HG03575 (cell line): ENCODE measurements around the gene ANKRD12.
"Not testable (repeated sequence)": the region's sequence is repeated elsewhere in the genome, so short reads cannot be mapped to it uniquely, and the experiment has no call there.

Source experiments
- ATAC-seq: cut with Tn5 transposase; IDR thresholded peaks from one replicate; pipeline ENCODE4 v1.9.1; 2021; ENCODE audit not compliant: unreplicated experiment, insufficient number of reproducible peaks, low FRiP score; ENCODE audit errors: extremely low read depth

ANKRD12 gene

GRCh38 chr18:9136315-9137155, at the start of gene ANKRD12:
Gene ANKRD12 (plus strand): TSS chr18:9136781. CDS start chr18:9182433, 45,652 bp downstream.
- ATAC-seq = peak; percentile 41

- ATAC-seq = no peak
Observed at GRCh38 chr18:9087144-9087543, 49.4 kb upstream of the ANKRD12 start.

- no peak for ATAC-seq
Observed at GRCh38 chr18:9088252-9088651, 48.3 kb upstream of the ANKRD12 start.

GRCh38 chr18:9088727-9089126, 47.9 kb upstream of the ANKRD12 start:
- not testable (repeated sequence) for ATAC-seq

DNA sequence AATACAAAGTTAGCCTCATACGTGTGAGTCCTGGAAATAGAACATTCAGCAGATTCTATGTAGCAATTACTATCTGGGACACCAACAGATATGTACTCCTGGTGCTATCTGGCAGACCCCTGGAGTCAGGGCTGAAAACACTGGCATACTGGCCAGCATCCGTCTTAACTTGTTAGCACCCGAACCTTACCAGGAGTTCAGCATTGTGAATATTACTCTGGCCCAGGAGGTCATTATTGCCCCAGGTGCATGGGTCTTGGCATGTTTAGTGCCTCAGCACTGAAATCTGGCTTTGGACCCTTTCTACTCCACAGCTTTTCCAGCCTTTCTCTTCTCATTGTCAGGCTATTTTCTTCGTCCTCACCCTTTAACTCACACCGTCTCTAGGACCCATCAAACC, 46.0 kb upstream of the ANKRD12 start:
- no peak for ATAC-seq

GRCh38 chr18:9091066-9091476, 45.5 kb upstream of the ANKRD12 start:
- no peak for ATAC-seq

GRCh38 chr18:9092665-9093064, 43.9 kb upstream of the ANKRD12 start:
- no peak for ATAC-seq

DNA sequence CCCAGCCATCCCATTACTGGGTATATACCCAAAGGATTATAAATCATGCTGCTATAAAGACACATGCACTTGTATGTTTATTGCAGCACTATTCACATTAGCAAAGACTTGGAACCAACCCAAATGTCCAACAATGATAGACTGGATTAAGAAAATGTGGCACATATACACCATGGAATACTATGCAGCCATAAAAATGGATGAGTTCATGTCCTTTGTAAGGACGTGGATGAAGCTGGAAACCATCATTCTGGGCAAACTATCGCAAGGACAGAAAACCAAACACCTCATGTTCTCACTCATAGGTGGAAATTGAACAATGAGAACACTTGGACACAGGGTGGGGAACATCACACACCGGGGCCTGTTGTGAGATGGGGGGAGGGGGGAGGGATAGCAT, 43.5 kb upstream of the ANKRD12 start:
- ATAC-seq = not testable (repeated sequence)

- no peak for ATAC-seq
Observed at GRCh38 chr18:9094307-9095226, 42.0 kb upstream of the ANKRD12 start.

- peak; percentile 67 for ATAC-seq
Observed at GRCh38 chr18:9095297-9096006, 41.1 kb upstream of the ANKRD12 start.

DNA sequence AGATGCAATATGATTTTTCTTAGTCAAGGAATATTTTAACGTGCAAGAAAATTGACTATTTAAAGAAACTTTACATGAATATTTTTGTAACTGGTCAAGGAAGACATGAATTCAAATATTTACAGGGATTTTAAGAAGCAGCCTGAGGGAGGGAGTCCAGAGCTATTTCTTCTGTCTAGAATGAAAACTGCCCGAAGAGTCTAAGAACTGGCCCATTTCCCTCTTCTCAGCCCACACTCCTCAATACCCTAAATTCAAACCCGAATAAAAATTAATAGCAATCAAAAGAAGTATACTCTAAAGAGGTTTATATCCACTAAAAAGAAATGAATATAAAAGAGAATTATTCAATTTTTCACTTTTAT, 40.6 kb upstream of the ANKRD12 start:
- no peak for ATAC-seq

- ATAC-seq = no peak
Observed at GRCh38 chr18:9096685-9097084, 39.9 kb upstream of the ANKRD12 start.

GRCh38 chr18:9097349-9097748, 39.2 kb upstream of the ANKRD12 start:
- ATAC-seq = no peak

DNA sequence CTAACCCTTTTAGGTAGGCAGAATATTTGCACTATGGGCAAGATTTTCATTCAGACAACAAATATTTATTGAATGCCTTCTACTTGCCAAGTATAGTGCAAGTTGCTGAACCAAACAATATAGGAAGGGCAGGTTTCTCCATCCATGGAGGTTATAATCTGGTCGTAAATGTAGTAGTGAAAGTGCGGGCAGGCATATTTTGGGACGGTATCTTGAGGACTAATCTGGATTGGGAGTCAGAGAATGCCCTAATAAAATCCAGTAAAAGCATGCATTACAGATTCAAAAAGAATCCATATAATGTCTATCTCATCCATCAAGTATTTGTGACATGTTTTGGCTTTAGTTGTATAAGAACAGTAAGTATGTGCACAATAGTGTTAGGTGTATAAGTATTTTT, 35.8 kb upstream of the ANKRD12 start:
- ATAC-seq = no peak

GRCh38 chr18:9101730-9102507, 34.7 kb upstream of the ANKRD12 start:
- ATAC-seq = no peak

DNA sequence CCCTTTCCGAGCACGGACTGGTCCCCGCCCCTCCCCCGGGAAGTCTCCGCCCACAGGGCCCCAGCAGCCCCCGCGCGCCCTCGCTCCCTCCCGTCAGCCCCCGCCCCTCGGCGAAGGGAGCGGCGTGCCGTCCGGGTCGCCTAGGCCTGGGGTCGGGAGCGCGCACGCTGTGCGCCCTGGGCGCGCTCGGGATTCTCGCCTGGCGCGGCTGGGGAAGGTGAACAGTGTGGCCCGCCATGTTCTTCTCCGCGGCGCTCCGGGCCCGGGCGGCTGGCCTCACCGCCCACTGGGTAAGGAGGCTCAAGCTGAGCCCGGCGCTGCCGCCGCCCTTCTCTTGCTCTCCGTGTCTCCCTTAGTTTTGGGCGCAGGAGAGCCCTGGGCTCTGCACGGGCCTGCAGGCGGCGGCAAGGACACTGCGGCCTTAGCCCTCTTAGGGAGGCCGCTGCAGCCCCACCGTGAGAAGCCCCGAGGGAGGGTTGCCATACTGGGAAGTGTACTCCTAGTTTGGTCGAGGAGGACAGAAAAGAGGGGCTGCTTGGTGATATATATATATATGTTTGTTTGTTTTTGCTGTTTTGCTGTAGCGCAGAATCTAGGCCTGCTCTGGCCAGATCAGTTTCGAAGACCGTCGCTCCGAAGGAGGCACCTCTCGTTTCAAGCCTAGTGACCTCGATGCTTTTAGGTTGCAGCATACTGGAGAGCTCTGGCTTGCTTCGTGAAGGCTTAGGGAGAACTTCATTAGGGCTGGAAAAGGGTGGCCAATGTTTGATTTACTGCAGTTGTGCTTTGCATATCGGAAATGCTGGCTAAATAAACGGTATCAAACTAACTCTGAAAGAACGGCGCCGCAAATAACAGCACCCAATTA, 33.8 kb upstream of the ANKRD12 start, which contains the start of gene NDUFV2:
TSS of gene NDUFV2 (plus strand) at position 192 of the 868 bp plus-strand sequence. CDS start at position 237, 45 bp downstream.
- ATAC-seq = peak; percentile 49

- no peak for ATAC-seq
Observed at GRCh38 chr18:9103376-9103873, 33.2 kb upstream of the ANKRD12 start.
